SK-N-SH (cell line): ENCODE results near the gene ONECUT1. TPM values are rescaled to one million over a fixed set of nuclear protein-coding genes. Genes with fewer than 3 reads are reported as not detected.

Source experiments
- CTCF ChIA-PET: fragments of 300-600, 350-600 bp; formaldehyde crosslinking; extraction: SDS; loops from one replicate; lab custom pipeline; 2021; lab: Yijun Ruan, JAX
- POLR2A ChIA-PET: fragments of 350-600 bp; sonication (Branson Sonifier 250); formaldehyde crosslinking; extraction: SDS; loops from one replicate; lab custom pipeline; 2020; ENCODE audit warnings: antibody characterized with exemption, inconsistent platforms; lab: Yijun Ruan, JAX
- DNase-seq: peaks from one replicate; pipeline ENCODE4 v3.0.0; 2012
- H2AFZ ChIP-seq: fragments of 200-600 bp; sonication (generic); 2 replicates; pipeline ENCODE4 v1.8.1; 2016; ENCODE audit warnings: antibody characterized with exemption, mild to moderate bottlenecking, low read depth
- H3F3A ChIP-seq: fragments of 200-600 bp; sonication (generic); replicated peaks from 2 replicates; pipeline ENCODE3; 2016; ENCODE audit warnings: antibody characterized with exemption, mild to moderate bottlenecking; ENCODE audit not compliant: insufficient read depth
- H3K27ac ChIP-seq, 2 experiments: fragments of 200-500 bp in 1 of 2; fragments of 200-600 bp in 1 of 2; sonication (Bioruptor generic) in 1 of 2; sonication (generic), shearing (Covaris generic) in 1 of 2; 2 replicates each; pipeline versions ENCODE4 v1.5.1 to v1.6.1; 2014 to 2016; ENCODE audit warnings: low read depth in 2 of 2, inconsistent platforms in 1 of 2, low read length in 1 of 2, mild to moderate bottlenecking in 1 of 2, mixed read lengths in 1 of 2
- H3K27me3 ChIP-seq: fragments of 200-600 bp; sonication (generic), shearing (Covaris generic); 2 replicates; pipeline ENCODE4 v1.6.1; 2016; ENCODE audit warnings: mixed run types; ENCODE audit not compliant: insufficient read depth
- H3K36me3 ChIP-seq, 2 experiments: fragments of 200-500 bp in 1 of 2; fragments of 200-600 bp in 1 of 2; sonication (Bioruptor generic) in 1 of 2; sonication (generic) in 1 of 2; replicated peaks in 1 of 2; 2 replicates each; pipeline versions ENCODE3 to v1.5.1; 2014 to 2016; ENCODE audit warnings: low read length in 1 of 2, mild to moderate bottlenecking in 1 of 2; ENCODE audit not compliant: insufficient read depth in 2 of 2, control insufficient read depth in 1 of 2
- H3K4me1 ChIP-seq, 2 experiments: fragments of 200-500 bp in 1 of 2; fragments of 200-600 bp in 1 of 2; sonication (Bioruptor generic) in 1 of 2; sonication (generic), shearing (Covaris generic) in 1 of 2; 2 replicates each; pipeline versions ENCODE4 v1.5.1 to v1.6.1; 2014 to 2016; ENCODE audit warnings: low read depth in 1 of 2, low read length in 1 of 2, mixed run types in 1 of 2; ENCODE audit not compliant: insufficient read depth in 2 of 2, control insufficient read depth in 1 of 2
- H3K4me2 ChIP-seq: fragments of 200-600 bp; sonication (generic), shearing (Covaris generic); 2 replicates; pipeline ENCODE4 v1.6.1; 2017; ENCODE audit warnings: mixed run types
- H3K4me3 ChIP-seq, 2 experiments: fragments of 200-500 bp in 1 of 2; fragments of 200-600 bp in 1 of 2; sonication (Bioruptor generic) in 1 of 2; sonication (generic), shearing (Covaris generic) in 1 of 2; 2 replicates each; pipeline versions ENCODE4 v1.5.1 to v1.8.1; 2014 to 2016; ENCODE audit warnings: low read depth in 2 of 2, inconsistent platforms in 1 of 2, low read length in 1 of 2, mild to moderate bottlenecking in 1 of 2, mixed read lengths in 1 of 2, moderate library complexity in 1 of 2
- H3K79me2 ChIP-seq: fragments of 200-600 bp; sonication (generic); 2 replicates; pipeline ENCODE4 v1.8.1; 2017; ENCODE audit warnings: mild to moderate bottlenecking; ENCODE audit not compliant: insufficient read depth
- H3K9ac ChIP-seq: fragments of 200-600 bp; sonication (generic); 2 replicates; pipeline ENCODE4 v1.6.1; 2017; ENCODE audit warnings: mixed run types
- H3K9me2 ChIP-seq: fragments of 200-600 bp; sonication (generic); 2 replicates; pipeline ENCODE4 v1.6.1; 2017; ENCODE audit warnings: mixed run types
- H3K9me3 ChIP-seq: fragments of 200-600 bp; sonication (generic); 2 replicates; pipeline ENCODE4 v1.6.1; 2017; ENCODE audit warnings: mixed run types, mild to moderate bottlenecking, moderate library complexity
- H4K20me1 ChIP-seq: fragments of 200-600 bp; sonication (generic); 2 replicates; pipeline ENCODE4 v1.6.1; 2017; ENCODE audit warnings: mild to moderate bottlenecking, mixed run types; ENCODE audit not compliant: insufficient read depth
- ELF1 ChIP-seq: IDR thresholded peaks from 2 replicates; pipeline ENCODE4 v1.4.0; 2012
- FOXJ3 ChIP-seq: sonication (generic); formaldehyde crosslinking; IDR thresholded peaks from 2 replicates; pipeline ENCODE4 v1.5.1; 2020; ENCODE audit warnings: mild to moderate bottlenecking, missing genetic modification reagents
- FOXM1 ChIP-seq: IDR thresholded peaks from 2 replicates; pipeline ENCODE4 v1.4.0; 2012; ENCODE audit warnings: low read depth, mild to moderate bottlenecking
- GABPA ChIP-seq: IDR thresholded peaks from 2 replicates; pipeline ENCODE4 v1.4.0; 2012; ENCODE audit warnings: low read depth, mild to moderate bottlenecking
- GATA2 ChIP-seq: sonication (generic); formaldehyde crosslinking; IDR thresholded peaks from 2 replicates; pipeline ENCODE4 v1.5.0; 2020; ENCODE audit warnings: mild to moderate bottlenecking, missing genetic modification reagents
- MXI1 ChIP-seq: IDR thresholded peaks from 2 replicates; pipeline ENCODE4 v1.6.1; 2012; ENCODE audit warnings: mild to moderate bottlenecking, low read depth, low read length, improper control_type of control experiment
- NFIC ChIP-seq: IDR thresholded peaks from 2 replicates; pipeline ENCODE4 v1.4.0; 2012; ENCODE audit warnings: borderline replicate concordance
- RAD21 ChIP-seq: IDR thresholded peaks from 2 replicates; pipeline ENCODE4 v1.6.1; 2012; ENCODE audit warnings: mild to moderate bottlenecking, low read length
- RCOR1 ChIP-seq: fragments of 150-350 bp; IDR thresholded peaks from 2 replicates; pipeline ENCODE4 v1.6.1; 2017; ENCODE audit warnings: antibody characterized with exemption, low read length
- RFX5 ChIP-seq: IDR thresholded peaks from 2 replicates; pipeline ENCODE4 v1.6.1; 2012; ENCODE audit warnings: mild to moderate bottlenecking, improper control_type of control experiment, low read length
- RXRA ChIP-seq: IDR thresholded peaks from 2 replicates; pipeline ENCODE4 v1.4.0; 2012; ENCODE audit warnings: low read depth, mild to moderate bottlenecking, borderline replicate concordance
- SIN3A ChIP-seq: IDR thresholded peaks from 2 replicates; pipeline ENCODE4 v1.6.1; 2012; ENCODE audit warnings: low read depth, mild to moderate bottlenecking, low read length, moderate library complexity, borderline replicate concordance
- SMC3 ChIP-seq: IDR thresholded peaks from 2 replicates; pipeline ENCODE4 v1.6.1; 2012; ENCODE audit warnings: low read depth, low read length, improper control_type of control experiment
- TEAD4 ChIP-seq: IDR thresholded peaks from 2 replicates; pipeline ENCODE4 v1.4.0; 2012; ENCODE audit warnings: mild to moderate bottlenecking, borderline replicate concordance; ENCODE audit not compliant: insufficient read depth
- WGBS: methylation state at CpG from one replicate; pipeline ENCODE4 v1.1.6; 2017; ENCODE audit warnings: low lambda C conversion rate; 5-methylcytosine and 5-hydroxymethylcytosine counted together
- polyA plus RNA-seq, 3 experiments: library from polyadenylated mRNA; depleted of rRNA; stranded (reverse); fragments of >200 nt; gene quantifications; 2 replicates each; pipeline ENCODE4 v1.2.3, GENCODE V29; 2012
- TF ChIP-seq, protein P1 (sequence below): IDR thresholded peaks from 2 replicates; pipeline ENCODE4; 2012

Gene ONECUT1
- polyA plus RNA-seq, 1 of the 3 experiments (the other 2 are of a cell fraction), result not detected

DNA sequence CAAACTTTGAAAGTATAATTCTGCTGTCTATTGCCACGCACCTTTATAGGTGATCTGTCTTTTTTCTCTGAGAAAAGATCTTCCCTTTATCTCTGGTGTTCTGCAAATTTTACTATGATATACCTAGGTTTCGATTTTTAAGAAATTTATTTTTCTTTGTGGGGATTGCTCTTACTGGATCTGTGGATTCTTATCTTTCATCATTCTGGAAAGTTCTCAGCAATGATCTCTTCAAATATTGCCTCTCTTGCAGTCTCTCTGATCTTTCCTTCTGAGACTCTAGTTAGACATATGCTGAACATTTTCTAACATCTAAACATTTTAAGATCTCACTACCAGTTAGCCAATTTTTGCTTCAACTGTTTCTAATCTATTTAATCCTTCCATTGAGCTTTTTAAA lies 63.9 kb downstream of the ONECUT1 start:
- no peak overlapping the region for H3K4me3 ChIP-seq
- POLR2A ChIA-PET, result no interaction called here
- H3K27ac ChIP-seq, result no peak overlapping the region
- H4K20me1 ChIP-seq, result no peaks in the 10 kb centered on the region
- no peaks in the 10 kb centered on the region for H3K79me2 ChIP-seq
- peaks cover 2% of the 10 kb centered on the region for H3F3A ChIP-seq
- no peaks in the 10 kb centered on the region for H3K27me3 ChIP-seq
- no peaks in the 10 kb centered on the region for H3K36me3 ChIP-seq
- 50% methylated on average over 2 of the region's 2 CpGs for whole genome bisulfite sequencing
- DNase-seq, result no peak
- TF ChIP-seq MXI1, result no peak
- no peak for TF ChIP-seq RXRA
- no peak for TF ChIP-seq FOXM1
- TF ChIP-seq FOXJ3, result no peak
- TF ChIP-seq, protein P1, sequence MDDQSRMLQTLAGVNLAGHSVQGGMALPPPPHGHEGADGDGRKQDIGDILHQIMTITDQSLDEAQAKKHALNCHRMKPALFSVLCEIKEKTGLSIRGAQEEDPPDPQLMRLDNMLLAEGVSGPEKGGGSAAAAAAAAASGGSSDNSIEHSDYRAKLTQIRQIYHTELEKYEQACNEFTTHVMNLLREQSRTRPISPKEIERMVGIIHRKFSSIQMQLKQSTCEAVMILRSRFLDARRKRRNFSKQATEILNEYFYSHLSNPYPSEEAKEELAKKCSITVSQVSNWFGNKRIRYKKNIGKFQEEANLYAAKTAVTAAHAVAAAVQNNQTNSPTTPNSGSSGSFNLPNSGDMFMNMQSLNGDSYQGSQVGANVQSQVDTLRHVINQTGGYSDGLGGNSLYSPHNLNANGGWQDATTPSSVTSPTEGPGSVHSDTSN, result no peak
- TF ChIP-seq SIN3A, result no peak
- TF ChIP-seq TEAD4, result no peak
- TF ChIP-seq GABPA, result no peak
- no peak overlapping the region for H2AFZ ChIP-seq
- H3K4me1 ChIP-seq, result peaks cover 4 to 18% of the 10 kb centered on the region in 2 experiments
- H3K9me2 ChIP-seq, result no peaks in the 10 kb centered on the region
- no peak overlapping the region for H3K4me2 ChIP-seq
- no peak overlapping the region for H3K9ac ChIP-seq
- CTCF ChIA-PET, result interaction anchor here (1.0 kb wide), 1 partner anchor 10 kb away, joined by 4 read pairs; no protein-coding TSS in a partner anchor
- H3K9me3 ChIP-seq, result no peaks in the 10 kb centered on the region

DNA sequence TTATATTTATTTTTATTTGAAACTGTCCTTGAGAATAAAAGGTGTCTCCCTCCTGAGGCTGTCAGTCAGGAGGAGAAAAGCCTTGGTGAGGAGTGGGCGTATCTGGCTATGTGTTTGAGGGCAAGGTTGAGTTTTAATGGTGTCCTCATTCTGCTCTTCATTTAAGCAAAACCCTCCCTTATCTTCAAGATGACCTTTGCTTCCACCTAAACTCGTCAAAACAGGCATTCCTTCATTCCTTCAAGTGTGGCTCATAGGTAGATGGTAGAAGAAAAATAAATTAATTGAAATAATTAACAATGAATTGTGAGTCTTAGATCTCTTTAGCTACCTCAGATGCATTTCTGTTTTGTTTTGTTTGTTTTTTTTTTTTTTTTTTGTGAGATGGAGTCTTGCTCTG lies 71.6 kb downstream of the ONECUT1 start:
- Histone ChIP-seq H3K4me1 (no peaks in the 10 kb centered on the region), H4K20me1 (no peaks in the 10 kb centered on the region), H3K36me3 (no peaks in the 10 kb centered on the region), H3K4me3 (no peak overlapping the region), H3K4me2 (no peak overlapping the region), H3K9me2 (no peaks in the 10 kb centered on the region), H3K79me2 (no peaks in the 10 kb centered on the region), H3K27ac (no peak overlapping the region), H3F3A (no peaks in the 10 kb centered on the region), H3K9ac (no peak overlapping the region), H3K9me3 (no peaks in the 10 kb centered on the region), H3K27me3 (no peaks in the 10 kb centered on the region; the same call in 1 of the 2 replicates), H2AFZ (no peak overlapping the region)
- ChIA-PET CTCF (interaction anchor here (1.4 kb wide), 1 partner anchor 17 kb away, joined by 3 read pairs; no protein-coding TSS in a partner anchor), POLR2A (no interaction called here)
- WGBS, result 31% methylated on average over 2 of the region's 2 CpGs
- no peak for TF ChIP-seq SIN3A
- no peak for TF ChIP-seq FOXM1
- TF ChIP-seq TEAD4, result no peak
- TF ChIP-seq SMC3, result no peak
- no peak for TF ChIP-seq GATA2 (CRISPR knock-in tag)
- no peak for TF ChIP-seq GABPA
- no peak for TF ChIP-seq RFX5
- TF ChIP-seq RCOR1, result no peak
- TF ChIP-seq ELF1, result no peak
- TF ChIP-seq NFIC, result no peak
- no peak for TF ChIP-seq RAD21
- no peak for DNase-seq
